IPS-NIHi7 (cell line): ENCODE measurements around the gene SH3BP1.

Source experiments
- DNase-seq: peaks from one replicate; pipeline ENCODE4 v3.0.0; 2012; ENCODE audit warnings: mixed read lengths; ENCODE audit errors: extremely low spot score

SH3BP1 gene

DNA sequence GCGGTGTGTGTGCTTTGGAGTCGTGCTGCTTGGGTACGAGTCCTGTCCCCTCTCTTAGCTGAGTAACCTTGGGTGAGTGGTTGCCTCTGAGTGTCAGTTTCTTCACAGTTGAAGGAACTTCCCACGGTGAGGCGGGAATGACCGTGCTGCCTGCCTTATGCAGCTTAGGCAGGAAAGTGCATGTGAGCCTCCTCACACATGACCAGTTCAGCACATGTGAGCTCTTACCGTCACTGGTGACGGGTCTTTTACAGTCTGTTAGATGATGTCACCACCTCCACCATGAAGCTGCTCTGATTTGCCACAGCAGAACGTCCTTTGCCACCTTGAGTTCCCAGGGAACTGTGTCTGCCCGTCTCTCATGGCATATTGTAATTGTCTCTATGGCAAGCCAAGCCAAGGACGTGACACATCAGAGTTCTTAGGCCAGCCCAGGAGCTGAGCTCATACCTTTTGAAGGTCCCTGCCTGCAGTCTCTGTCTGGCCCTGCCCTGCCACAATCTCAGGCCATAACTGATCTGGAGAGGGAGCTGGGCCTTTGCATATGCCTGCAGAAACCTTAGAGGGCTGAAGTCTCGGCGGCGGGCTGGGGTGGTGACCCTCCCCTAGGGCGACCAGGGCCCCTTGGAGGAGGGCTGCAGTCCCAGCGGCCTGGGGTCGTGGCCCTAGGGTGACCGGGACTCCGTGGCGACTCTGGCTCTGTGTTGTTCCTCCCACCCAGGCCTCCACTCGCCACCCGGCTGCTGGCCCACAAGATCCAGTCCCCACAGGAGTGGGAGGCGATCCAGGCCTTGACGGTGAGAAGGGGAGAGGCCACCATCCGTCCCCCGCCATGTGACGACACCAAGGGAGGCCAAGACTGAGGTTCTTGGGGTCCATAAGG lies 23.0 kb upstream of the SH3BP1 start:
- no peak for DNase-seq

DNA sequence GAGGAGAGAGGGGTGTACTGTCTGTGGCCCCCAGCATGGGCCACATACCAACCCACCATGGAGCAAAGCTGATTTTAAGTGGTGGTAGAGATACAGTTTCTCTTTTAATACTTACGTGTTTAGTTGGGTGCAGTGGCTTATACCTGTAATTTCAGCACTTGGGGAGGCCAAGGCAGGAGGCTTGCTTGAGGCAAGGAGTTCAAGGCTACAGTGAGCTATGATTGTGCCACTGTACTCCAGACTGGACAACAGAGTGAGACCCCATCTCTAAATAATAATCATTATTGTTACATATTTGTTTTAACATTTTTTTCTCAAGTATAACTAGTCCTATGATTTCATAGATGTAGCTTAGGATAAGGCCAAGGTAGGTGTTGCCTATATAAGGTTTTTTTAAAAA lies 22.0 kb upstream of the SH3BP1 start:
- DNase-seq: no peak

DNA sequence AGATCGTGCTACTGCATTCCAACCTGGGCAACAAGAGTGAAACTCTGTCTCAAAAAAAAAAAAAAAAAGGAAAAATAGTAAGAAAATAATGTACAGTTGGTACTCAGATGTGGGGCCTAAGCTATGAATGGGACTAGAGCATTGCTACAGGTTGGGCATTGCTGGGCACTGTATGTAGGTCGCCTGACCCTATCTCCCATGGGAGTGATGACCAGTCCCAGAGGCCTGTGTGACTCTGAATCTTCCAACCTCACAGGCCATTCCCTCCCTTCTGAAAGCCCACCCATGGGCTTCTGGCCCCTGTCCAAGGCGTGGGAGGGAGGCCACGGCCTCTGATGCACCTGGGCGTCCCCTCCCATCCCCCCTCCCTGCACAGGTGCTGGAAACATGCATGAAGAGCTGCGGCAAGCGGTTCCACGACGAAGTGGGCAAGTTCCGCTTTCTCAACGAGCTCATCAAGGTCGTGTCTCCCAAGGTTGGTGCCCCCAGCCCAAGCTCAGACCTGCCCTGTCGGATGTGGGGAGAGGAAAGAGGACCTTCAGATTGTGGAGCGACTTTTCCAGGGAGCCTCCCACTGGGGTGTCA lies 21.3 kb upstream of the SH3BP1 start:
- DNase-seq: no peak

DNA sequence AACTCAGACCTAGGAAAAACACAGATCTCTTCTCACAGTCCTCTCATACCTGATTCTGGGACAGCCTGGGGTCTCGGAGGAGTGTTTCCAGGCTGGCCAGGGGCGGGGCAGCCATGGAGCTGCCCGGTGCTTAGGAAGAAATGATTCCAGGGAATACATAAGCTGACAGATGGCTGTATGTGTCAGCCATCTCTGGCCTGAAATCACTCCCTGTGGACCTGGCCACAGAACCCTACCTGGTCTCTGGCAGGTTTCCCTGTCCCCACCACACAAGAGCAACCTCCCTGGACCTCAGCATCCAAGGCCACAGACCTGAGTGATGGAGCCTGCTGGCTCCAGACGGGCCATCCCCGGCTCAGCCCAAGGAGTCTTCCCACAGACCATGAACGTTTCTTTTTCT lies 20.8 kb upstream of the SH3BP1 start:
- no peak for DNase-seq

DNA sequence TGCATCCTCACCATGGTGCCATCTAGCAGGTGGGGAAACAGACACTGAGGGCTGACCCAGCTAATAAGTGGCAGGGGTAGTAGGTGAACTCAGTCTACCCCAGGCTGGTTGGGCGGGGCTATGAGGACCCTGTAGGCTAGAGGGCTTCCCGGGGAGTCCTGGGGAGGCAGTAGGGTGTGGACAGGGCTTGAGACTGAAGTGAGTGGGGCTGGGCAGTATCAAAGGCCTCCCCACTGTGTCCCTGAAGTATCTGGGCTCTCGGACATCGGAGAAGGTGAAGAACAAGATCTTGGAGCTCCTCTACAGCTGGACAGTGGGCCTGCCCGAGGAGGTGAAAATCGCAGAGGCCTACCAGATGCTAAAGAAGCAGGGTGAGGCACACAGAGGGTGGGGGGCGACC lies 19.5 kb upstream of the SH3BP1 start:
- no peak for DNase-seq

DNA sequence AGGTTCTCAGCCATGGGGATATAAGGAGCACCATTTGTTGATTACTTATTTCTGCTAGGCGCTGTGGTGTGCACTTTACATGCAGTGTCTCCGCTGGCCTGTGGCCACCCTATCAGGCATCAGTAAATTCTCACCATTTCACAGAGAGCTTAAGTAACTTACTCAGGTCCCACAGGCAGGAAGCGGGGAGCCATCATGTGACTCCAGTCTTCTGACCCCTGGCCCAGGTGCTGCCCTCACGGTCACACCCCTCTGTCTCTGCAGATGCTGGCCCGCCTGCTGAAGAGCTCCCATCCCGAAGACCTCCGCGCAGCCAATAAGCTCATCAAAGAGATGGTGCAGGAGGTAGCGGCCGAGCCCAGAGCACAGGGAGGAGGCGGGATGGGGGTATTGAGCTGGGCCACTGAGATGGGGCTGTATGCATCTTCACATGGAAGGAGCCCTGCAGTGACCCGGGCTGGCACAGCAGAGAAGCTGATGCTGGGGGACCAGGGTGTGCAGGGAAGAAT lies 18.1 kb upstream of the SH3BP1 start:
- DNase-seq: no peak

DNA sequence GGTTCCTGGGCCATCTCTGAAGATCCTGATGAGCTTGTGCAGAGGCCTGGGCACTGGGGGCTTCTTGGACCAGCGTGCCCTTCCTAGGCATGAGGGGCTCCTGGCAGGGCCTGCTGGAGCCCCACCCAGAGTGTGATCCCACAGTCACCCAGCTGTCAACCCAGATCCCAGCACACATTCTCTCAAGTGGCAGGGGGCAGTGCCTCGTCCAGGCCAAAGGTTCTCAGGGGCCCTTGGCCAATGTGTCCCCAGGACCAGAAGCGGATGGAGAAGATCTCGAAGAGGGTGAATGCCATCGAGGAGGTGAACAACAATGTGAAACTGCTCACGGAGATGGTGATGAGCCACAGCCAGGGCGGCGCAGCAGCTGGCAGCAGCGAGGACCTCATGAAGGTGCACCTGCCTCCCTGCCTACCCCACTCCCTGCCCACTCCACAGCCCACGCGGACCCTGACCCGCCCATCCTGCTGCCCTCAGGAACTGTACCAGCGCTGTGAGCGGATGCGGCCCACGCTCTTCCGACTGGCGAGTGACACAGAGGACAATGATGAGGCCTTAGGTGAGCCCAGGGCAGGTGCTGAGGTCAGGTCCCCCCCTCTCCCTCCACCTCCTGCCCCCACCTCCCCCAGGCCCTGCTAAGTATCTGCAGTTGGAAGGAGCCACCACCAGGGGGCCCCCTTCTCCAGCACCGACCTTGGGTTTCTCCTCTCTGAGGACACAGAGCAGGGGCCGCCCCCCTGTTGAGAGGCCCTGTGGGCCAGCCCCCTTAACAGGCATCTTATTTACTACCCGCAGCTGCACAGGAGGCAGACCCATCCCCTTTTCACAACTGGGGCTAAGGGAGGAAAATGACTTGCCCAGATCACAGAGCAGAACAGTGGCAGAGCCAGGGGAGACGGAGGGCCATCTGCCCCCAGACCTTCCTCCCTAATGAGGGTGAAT lies 16.1 kb upstream of the SH3BP1 start:
- DNase-seq: peak; percentile 90

DNA sequence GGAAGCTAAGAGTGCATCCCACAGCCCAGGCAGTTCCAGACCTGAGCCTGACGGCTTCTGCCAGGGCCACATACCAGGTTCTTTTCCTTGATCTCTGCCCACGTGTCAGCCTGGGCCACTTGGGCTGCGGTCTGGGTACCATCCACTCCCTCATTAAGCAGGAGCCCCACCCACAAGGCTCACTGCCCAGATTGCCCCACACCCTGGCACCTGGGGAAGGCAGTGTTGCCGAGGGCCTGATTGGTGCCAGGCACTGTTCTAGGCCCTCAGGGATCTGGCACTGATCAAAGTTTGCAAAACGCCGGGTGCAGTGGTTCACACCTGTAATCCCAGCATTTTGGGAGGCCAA lies 15.5 kb upstream of the SH3BP1 start:
- no peak for DNase-seq

DNA sequence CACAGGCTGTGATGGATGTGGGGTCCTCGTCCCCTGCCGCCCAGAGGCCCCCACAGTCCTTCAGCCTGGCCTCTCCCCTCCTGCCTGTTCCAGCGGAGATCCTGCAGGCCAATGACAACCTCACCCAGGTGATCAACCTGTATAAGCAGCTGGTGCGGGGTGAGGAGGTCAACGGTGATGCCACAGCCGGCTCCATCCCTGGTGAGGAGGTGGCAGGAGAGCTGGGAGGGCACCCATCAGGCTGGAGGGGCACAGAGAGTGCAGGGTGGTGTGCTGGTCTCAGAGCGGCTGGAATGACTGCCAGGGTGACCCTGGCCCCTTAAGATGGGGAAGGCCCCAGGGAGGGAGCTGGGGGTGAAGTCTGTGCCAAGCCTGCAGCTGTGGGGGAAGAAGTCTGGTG lies 14.6 kb upstream of the SH3BP1 start:
- no peak for DNase-seq

DNA sequence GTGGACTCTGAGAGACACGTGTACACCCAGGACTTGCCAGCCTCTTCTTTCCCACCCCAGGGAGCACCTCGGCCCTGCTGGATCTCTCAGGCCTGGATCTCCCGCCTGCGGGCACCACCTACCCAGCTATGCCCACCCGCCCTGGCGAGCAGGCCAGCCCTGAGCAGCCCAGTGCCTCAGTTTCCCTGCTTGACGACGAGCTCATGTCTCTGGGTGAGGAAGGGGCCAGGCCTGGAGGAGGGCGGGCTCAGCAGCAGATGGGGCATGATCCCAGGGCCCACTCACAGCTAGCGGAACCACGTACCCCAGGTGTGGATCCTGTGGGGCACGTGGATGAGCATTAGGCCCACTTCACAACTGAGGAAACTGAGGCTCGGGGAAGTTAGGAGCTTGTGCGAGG lies 13.7 kb upstream of the SH3BP1 start:
- no peak for DNase-seq

DNA sequence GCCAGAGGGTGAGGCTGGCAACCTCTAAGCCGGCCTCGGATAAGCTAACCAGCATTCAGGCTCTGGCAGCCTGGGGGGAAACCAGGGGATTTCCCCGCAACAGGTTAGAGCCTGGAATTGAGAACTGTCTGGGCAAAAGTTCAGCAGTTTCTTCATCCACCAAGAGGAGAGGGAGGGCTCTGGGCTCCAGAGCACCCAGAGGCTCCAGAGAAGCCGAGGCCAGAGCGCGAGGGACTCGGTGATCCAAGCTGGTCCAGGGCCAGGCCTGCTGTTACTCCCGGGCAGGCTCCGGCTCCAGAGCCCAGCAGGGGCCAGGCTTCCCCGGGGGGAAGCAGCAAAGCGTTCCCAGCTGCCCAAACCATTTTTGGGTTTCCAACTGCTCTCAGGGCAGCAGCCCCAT lies 13.3 kb upstream of the SH3BP1 start:
- no peak for DNase-seq

DNA sequence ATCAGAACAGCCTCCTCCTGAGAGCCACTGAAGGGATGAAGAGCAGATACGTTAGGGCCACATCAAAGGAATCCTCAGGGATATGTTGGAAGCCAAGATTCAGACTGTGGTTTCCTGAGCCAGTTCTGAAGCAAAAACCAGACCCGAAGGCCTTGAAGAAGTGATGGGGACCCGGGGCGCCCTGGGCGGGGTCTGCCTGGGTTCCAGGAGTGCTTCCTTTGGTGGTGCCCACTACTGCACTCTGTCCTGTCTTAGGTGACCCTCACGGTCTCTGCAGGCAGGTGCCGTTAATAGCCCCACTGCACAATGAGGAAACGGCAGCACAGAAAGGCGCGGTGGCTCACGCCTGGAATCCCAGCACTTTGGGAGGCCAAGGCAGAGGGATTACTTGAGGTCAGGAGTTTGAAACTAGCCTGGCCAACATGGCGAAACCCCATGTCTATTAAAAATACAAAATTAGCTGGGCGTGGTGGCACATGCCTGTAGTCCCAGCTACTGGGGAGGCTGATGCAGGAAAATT lies 12.9 kb upstream of the SH3BP1 start:
- DNase-seq: no peak

DNA sequence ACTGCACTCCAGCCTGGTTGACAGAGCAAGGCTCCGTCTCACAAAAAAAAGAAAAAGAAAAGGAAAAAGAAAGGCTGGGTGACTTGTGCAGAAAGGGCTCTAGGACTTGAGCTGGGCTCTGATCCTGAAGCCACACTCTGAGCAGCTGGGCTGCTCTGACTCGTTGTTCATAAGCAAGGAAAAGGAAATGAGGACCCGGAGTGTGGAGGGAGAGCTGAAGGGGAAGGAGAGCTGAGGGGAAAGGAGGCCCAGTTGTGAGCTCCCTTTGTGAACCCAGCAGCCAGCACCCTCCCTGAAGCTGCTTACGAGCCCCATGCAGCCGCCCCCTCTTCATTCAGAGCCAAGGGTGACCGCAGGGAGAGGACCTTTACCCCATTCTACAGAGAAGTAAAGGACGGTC lies 12.3 kb upstream of the SH3BP1 start:
- no peak for DNase-seq

DNA sequence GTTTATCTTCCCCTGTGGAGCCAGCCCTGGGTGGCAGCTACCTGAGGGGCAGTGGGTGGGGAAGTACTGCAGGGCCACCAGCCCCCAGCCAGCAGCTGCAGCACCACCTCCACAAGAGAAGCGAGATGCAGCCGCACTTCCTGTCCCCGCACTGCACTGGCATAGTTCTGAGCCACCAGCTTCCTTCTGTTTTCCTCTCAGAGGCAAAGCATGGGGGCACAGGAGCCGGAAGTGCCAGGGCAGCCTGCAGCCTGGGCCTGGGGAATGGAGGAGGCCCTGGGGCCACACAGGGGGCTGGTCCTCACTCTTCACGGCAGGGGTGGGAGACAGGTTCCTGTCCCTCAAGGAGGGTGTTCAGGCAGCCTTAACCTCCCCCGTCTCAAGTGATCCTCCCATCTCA lies 11.9 kb upstream of the SH3BP1 start:
- DNase-seq: no peak

DNA sequence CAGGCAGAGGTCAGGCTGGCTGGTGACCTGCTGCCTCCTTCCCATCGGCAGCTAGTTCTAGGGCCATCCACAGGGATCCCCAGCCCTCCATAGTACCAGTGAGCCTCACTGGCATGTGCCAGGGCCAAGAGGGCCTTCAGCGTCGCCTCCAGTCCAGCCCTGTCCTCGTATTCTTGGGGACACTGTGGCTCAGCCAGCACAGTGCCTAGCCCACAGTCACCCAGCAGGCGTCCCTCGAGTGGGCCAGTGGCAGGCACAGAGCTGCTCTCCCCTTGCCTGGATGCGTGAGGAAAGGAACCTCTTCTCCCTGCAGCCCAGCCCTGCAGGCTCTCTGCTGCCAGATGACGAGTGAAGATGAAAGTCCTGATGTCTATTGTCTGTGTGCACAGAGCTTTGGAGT lies 10.6 kb upstream of the SH3BP1 start:
- no peak for DNase-seq

DNA sequence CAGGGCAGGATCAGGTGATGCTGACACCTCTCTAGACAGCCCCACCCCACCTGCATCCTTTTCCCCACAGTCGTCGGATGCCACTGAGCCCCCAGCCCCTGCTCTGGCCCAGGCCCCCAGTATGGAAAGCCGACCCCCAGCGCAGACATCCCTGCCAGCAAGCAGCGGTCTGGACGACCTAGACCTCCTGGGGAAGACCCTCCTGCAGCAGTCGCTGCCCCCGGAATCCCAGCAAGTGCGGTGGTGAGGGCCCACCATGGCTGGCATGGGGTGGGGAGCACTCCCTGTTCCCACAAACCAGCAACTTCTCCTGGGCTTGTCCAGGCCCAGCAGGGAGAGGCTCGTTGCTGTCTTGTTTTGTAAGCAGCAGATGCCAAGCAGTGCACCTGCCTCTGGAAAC lies 9.5 kb upstream of the SH3BP1 start:
- no peak for DNase-seq

DNA sequence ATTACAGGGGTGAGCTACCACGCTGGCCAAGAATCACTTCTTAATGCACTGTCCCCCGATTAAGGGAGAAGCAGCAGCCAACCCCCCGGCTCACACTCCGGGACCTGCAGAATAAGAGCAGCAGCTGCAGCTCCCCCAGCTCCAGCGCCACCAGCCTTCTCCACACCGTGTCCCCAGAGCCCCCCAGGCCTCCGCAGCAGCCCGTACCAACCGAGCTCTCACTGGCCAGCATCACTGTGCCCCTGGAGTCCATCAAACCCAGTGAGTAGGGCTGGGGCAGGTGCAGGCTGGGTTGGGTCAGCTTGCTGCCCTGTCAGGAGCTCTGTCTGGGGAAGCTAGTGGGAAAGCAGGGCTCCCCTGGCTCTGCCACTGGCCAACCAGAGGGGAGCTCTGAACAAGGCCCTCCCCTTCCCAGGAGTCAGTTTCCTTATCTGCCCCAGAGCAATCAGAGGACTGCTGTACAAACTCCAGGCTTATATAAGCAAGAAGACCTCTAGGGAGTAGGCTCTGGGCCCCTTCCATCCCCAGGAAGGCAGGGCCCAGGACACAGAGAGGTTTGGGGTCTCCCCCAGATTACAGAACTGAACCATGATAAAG lies 8.5 kb upstream of the SH3BP1 start:
- DNase-seq: peak; percentile 20

DNA sequence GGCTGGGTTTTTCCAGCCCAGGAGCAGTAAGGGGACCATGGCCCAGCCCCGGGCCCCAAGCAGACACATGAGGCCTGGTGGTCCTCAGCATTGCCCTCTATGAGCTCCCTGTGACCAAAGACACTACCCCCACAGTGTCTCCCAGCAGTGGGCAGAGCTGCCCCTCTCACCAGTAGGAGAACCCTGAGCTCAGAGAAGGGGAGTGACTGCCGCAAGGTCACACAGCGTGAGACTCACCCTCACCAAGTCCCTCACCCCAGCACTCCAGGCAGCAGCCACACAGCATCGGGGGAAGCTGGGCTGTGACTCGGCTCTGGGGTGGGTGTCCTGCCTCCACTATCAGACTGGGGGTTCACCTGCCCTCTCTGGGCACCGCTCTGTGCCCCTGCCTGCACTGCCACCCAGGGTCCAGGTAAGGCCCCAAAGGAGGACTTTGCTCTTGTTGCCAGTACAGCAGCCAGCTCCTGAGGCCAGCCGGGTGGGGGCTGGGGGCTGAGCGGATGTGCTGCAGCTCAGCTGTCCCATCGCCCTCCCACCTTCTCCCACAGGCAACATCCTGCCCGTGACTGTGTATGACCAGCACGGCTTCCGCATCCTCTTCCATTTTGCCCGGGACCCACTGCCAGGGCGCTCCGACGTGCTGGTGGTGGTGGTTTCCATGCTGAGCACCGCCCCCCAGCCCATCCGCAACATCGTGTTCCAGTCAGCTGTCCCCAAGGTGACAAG lies 7.9 kb upstream of the SH3BP1 start:
- no peak for DNase-seq

DNA sequence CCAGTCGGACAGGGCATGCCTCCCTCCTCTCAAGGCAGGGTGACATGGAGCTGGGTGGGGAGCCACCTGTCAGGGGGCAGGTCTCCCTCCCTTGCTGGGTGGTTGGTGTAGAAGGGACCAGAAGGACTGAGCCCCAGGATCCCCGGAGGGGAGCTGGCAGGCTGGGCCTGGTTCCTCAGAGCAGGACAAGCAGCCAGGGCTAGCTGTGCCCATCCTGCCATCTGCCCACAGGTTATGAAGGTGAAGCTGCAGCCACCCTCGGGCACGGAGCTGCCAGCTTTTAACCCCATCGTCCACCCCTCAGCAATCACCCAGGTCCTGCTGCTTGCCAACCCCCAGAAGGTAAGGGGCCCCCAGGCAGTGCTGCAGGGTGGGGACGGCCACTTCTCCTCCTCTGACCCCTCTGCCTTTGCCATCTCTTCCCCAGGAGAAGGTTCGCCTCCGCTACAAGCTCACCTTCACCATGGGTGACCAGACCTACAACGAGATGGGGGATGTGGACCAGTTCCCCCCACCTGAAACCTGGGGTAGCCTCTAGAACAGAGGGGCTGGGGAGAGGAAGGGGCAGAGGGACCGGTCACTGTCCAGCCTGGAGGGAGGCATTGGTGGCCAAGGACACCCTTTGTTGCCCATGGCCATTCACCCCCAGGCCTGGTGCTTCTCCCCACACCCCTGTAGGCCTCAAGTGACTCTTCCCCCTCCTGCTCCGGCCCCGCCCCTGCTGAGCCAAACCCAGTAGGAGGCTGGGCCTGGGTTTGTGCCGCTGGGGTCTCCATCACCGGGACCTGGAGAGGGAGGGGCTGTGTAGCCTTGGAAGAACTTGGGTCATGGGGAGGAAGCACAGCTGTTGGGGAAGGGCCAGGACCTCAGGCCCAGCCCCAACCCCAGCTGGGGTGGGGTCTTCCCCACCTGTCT lies 7.0 kb upstream of the SH3BP1 start:
- DNase-seq: peak; percentile 13

DNA sequence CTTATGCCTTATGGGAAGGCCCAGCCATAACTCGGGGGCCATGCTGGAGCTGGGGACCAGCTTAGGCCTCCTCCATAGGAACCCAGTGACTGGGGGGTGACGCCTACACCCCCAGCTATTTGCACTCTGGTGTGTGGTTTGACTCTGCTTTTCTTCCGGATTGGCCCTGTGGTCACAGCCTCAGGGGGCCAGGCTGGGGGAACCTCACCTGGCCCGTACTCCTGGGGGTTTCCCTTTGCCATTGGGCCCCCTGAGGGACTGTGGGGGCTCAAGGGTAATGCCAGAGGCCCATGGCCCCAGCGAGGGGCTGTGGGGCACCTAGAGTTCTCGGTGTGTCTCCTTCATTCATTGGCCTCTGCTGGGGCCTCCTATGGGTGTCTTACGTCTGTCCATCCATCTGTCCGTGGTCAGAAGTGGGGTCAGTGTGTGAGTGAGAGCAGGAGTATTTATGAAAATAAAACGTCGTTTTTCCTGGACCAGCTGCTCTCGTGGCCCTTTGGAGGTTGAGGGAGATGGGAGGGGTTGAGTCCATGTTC lies 6.3 kb upstream of the SH3BP1 start:
- DNase-seq: no peak
